NCI-H526 (cell line): Measurements from ENCODE around the gene MKI67.
"Not testable (repeated sequence)": the region's sequence is repeated elsewhere in the genome, so short reads cannot be mapped to it uniquely, and the experiment has no call there.

ENCODE experiments used
- DNase-seq, 2 experiments: peaks; one replicate each; lab custom pipeline; 2025; lab: John Stamatoyannopoulos, UW

Gene MKI67, protein sequence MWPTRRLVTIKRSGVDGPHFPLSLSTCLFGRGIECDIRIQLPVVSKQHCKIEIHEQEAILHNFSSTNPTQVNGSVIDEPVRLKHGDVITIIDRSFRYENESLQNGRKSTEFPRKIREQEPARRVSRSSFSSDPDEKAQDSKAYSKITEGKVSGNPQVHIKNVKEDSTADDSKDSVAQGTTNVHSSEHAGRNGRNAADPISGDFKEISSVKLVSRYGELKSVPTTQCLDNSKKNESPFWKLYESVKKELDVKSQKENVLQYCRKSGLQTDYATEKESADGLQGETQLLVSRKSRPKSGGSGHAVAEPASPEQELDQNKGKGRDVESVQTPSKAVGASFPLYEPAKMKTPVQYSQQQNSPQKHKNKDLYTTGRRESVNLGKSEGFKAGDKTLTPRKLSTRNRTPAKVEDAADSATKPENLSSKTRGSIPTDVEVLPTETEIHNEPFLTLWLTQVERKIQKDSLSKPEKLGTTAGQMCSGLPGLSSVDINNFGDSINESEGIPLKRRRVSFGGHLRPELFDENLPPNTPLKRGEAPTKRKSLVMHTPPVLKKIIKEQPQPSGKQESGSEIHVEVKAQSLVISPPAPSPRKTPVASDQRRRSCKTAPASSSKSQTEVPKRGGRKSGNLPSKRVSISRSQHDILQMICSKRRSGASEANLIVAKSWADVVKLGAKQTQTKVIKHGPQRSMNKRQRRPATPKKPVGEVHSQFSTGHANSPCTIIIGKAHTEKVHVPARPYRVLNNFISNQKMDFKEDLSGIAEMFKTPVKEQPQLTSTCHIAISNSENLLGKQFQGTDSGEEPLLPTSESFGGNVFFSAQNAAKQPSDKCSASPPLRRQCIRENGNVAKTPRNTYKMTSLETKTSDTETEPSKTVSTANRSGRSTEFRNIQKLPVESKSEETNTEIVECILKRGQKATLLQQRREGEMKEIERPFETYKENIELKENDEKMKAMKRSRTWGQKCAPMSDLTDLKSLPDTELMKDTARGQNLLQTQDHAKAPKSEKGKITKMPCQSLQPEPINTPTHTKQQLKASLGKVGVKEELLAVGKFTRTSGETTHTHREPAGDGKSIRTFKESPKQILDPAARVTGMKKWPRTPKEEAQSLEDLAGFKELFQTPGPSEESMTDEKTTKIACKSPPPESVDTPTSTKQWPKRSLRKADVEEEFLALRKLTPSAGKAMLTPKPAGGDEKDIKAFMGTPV (N-terminal part only)

DNA sequence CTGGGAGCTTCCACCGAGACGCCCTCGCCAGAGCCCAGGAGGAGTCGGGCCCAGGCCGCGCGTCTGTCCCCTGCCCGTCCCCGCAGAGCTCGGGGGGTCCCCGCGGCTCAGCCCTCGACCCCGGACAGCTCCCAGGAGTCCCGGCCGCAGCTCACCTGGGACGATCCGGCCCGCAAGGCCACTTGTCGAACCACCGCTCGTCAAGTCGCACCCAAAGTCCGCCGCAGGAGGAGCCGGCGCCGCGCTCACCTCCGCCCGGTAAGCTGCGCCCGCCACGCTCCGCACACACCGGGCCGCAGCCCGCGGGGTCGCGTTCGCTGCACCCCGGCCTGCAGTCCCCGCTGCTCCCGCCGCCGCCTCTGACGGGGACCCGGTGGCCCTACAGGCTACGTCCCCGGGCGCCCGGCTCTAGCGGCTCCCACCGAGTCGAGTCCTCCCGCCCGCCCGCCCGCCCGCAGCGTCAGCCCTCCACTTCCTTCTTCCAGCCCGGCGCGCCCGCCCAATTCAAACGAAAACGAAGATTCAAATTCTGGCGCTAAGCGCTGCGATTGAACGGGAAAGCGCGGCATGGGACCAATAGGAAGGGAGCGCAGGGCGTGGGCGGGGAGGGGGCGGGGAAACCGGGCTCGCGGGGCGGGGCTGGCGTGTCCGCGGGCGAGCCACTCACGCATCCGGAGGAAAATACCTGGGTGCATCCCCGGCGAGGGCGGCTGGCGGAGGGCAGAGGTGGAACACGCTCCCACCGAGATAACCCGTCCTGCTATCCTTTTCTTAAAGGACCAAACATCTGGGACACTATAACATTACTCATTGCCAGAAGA is at the start of gene MKI67:
MKI67 (minus strand) TSS at position 480 of the 821 bp plus-strand sequence. CDS start 756 bp downstream, outside the sequence.
- peak; percentile 84 to 93 for DNase-seq

DNA sequence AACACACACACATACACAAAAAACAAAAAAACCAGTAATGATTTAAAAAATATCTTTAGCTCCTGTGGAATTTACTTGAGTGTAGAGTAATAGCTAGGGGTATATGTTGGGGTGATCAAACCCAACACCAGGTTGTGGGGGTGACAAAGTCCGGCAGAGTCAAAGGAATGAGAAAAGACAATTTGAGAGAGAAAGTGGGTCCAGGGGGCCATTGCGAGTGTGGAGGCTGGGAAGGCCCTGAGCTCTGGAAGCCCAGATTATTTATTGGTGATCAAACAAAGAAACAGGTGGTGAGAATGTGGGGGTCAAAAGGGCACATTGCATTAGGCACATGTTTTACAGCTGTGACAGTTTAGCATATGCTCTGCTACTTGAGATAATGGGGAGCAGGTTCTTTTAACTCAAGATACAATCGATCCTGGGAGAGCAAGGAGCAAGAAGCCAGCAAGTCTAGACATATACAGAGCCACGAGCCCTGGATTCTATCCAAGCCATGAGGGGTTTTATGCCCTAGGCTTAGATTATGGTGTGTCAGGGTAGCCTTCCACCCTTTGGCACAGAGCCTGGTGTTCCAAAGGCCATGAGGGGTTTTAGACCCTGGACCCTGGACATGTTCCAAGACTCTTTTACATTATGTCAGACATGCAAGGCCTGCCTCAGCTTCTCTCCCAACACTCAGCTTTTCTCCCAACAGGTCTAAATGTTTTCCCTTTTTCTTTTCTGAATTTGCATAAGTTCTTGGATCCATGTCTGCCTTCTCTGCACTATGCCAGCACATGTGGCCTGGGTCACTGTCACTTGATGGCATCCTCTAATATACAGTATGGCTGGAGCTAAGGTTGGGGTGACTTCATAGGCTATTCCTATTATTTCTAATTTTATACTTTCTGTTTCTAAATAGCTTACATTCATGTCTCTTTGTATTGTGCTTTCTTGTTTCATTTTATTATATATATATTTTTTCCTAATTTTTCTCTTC is 48.6 kb upstream of the MKI67 start:
- DNase-seq: no peak

DNA sequence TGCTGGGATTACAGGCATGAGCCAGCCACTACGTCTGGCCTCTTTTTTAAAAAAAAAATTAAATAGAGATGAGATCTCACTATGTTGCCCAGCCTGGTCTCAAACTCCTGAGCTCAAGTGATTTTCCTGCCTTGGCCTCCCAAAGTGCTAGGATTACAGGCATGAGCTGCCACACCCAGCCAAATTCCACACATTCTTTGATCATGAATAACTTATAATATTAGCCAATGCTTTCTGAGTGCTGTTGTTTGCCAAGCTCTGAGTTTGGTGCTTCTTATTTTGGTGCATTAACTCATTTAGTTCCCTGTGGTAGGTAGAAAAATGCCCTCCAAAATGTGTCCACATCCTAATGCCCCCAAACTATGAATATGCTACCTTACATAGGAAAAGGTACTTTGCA is 47.2 kb upstream of the MKI67 start:
- DNase-seq: no peak

DNA sequence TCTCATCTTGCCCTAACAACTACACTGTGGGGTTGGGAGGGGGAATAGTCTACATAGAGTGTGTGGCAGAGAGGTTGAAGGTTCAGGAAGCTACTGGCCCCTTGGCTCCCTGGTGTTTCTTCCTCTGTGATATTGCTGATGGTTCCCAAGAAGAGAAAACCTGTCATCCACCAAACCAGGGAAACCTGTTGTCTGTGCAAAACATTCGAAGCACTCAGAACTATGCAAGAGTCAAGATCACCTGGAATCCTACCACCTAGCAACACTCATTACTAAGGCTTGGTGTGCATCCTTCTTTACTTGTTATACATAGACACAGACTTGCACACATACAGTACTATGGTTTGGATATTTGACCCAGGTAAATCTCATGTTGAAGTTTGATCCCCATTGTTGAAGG is 46.5 kb upstream of the MKI67 start:
- DNase-seq: no peak

DNA sequence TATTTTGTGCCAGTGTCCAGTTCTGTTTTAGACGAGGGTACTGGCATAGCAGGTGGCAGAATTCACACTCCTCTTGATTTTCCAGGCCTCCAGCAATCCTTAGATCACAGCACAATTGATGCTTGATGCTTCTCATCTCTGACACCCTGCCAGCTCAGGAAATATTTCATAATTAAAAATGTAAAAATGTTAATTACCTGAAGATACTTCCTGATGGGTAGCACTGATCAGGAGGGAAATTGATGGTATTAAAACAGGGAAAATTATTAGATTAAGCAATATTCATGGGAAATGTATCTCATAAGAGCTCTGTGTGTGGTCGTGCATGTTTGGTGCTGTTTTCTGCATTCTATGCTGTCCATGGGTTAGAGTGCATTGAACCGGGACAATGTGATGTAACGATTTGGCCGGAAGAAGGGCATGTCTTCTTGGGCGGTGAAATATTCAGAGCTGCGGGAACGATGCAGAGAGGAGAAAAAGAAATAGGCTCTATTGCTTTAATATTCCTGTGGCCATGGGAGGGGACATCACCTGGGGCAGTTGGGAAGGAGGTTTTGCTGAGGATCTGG is 43.7 kb upstream of the MKI67 start:
- no peak for DNase-seq

DNA sequence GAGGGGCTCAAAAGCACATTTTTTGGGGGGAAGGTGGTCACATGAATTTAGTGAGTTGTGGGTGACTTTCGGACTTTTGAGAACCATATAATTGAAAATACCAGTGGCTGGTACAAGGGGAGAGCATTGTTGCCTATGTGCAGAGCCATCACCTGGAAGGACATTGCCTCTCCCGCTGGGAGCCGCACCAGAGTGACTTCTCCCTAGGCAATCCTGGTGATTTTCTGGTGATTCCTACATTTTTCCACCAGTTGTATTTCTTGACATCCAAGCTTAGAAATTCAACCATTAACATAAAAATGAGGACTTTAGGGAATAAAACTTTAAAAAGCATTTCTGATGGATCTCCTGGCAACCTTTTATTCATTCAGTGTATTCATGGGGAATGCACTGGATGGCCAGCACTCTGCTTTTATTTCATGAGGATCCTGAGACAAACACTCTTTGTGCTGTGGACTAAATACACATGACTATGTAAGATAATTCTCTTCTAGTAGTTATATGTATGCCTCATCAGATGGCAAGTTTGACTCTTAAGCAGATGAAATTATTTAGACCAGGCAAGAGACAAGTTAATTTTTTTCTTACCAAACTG is 41.8 kb upstream of the MKI67 start:
- no peak for DNase-seq

DNA sequence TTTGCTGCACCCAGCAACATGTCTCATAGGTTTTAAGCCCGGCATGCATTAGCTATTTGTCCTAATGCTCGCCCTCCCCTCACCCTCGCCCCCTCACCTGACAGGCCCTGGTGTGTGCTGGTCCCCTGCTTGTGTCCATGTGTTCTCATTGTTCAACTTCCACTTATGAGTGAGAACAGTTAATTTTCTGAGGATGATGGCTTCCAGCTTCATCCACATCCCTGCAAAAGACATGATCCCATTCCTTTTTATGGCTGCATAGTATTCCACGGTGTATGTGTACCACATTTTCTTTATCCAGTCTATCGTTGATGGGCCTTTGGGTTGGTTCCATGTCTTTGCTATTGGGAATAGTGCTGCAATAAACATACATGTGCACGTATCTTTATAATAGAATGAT is 40.9 kb upstream of the MKI67 start:
- not testable (repeated sequence) for DNase-seq

DNA sequence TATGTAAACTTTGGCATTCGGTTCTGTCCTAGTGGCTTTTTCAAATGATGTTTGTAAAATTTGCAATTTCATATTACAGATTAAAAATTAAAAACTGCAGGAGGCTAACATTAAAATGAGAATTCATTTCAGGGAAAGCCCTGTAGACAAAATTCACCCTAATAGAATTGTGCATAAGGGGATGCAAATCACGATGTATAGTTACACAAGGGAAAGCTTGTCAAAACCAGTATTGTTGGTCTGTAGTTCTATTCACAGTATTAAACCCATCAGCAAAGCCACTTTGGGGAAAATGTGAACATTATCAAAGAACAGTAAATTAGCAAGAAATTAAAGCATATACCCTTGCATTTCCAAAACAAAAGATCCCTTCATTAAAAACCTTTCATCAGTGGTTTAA is 39.9 kb upstream of the MKI67 start:
- DNase-seq: peak in 1 of 2 experiments; percentile 2

DNA sequence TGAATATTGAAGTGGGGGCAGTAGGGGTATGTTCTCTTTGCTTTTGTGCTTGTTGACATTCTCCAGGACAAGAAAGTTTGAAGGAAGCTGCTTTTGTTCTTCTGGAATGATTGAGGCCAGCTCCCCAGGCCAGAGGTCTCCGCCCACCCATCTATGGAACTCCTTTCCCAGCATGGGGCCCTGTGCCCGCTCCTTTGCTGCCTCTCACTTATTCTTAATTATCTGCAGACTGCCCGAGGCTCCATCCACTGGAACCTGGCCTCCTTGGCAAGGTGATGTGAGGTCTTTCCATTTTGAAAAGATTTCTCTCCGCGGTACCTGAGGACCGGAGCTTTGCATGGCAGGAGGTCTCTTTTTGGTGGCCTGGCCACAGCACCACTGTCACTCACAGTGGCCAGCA is 39.3 kb upstream of the MKI67 start:
- DNase-seq: no peak

DNA sequence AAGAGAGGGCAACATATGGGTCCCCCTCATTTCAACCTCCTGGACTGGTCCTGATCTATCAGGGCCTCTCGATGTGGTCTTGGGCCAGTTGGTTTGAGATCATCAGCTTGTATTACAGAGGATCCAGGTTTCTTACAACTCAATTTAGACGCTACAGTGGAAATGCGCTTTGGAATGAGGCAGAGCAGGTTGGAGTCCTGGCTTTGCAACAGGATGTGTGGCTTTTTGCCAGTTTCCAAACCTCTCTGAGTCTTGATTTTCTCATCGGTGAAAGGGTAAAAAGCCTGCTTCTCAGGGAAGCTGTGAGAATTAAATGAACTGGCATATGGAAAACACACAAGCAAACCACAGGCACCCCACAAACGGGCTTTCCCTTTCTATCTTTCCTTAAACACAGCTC is 37.5 kb upstream of the MKI67 start:
- DNase-seq: no peak

DNA sequence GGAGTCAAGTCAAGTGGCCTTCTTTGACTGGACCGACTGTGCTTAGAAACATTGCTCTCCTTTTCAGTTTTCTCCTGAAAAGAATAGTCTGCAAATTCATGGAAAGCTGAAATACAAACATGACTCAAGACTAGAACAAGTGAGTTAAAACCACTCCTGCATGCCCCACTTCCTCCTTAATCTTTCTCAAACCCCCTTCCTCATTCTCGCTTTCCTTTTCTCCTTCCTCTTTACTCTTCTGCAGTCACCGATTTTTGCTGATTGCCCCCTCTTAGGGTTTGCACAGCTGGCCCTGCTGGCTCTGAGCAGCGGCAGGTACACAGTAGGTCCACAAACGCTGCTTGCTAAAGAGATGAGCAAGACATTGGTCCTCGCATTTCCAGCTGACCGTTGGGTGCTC is 34.8 kb upstream of the MKI67 start:
- DNase-seq: no peak

DNA sequence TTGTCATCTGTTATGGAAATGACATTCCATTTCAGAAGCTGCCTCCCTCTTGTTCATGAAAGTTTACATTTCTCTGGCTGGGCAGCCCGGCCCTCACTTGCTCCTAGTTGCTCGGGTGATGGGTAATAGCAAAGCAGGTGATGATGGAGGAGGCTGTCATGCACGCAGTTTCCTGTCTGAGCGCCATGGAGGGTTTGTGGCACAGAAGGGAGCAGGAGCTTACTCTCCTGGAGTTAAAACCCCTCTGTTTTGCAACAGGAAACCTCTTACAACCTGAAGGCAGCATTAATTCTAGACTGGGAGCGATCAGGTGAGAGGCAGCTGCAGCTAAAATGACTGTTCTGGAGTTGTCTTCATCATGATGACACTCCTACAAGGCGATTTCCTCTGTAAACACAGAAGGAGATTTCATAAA is 34.1 kb upstream of the MKI67 start:
- no peak for DNase-seq

DNA sequence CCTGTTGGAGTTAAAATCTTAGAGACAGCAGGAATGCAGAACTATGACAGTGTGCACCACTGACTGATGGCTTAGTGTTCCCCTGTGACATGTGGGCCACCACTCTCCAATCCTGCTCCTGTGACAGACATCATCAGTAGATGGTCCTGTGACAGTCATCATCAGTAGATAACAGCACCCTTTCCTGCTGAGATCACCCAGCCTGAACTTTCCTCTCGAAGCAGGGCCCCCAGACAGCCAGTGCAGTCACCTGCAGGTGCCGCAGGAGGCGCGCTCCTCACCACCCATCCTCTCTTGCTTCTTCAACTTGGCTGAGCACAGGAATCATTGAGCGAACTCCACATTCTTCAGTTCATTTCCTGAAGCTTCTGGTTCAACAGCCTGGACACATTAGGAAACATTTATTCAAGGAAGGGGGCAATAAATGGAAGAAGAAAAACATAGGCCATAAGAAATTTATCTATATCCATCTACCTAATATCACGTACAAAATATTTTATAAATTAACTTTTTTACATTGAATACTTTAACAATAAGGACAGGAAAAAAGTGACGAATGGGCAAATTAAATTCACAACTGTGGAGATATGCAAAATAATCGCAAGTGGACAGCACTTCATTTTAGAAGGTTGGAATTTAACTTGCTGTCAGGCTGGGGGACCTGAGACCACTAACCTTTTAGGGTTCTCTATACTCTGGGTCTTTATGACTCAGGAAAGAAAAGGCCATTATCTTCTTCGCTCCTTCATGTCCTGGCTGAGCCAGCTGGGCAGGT is 32.0 kb upstream of the MKI67 start:
- DNase-seq: no peak

DNA sequence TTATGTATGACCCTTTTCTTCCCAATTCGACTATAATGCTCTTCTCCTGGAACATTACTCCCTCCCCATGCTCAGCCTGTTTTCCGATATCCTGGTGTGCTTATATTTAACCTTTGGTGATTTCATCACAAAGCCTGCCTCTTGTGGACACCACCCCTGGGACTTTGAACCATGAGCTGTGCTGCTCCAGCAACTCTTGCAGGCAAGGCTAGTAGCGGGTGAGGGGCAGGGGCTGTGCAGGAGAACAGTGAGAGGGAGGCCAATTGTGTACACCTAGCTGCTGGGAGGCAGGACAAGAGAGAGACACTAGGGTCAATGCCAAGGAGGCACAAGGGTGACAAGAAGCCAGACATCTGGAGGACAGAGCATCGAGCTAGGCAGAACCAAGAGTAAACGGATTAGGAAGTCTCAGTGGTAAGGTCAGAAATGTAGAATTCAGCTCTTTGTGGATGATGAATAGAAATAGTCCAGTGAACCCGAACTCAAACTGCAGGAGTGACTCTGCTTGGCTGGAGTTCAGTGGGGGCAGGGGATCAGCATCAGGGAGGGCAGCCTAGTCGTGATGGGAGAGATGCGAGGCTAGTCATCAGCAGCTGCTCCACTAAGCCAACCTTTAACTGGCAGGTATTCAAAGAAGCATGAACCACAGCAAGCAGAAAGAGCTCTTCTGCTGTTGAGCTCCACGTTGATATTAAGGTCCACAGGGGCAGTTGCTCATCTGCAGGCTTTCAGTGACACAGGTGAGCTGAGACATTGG is 31.0 kb upstream of the MKI67 start:
- peak in 1 of 2 experiments; percentile 4 for DNase-seq

DNA sequence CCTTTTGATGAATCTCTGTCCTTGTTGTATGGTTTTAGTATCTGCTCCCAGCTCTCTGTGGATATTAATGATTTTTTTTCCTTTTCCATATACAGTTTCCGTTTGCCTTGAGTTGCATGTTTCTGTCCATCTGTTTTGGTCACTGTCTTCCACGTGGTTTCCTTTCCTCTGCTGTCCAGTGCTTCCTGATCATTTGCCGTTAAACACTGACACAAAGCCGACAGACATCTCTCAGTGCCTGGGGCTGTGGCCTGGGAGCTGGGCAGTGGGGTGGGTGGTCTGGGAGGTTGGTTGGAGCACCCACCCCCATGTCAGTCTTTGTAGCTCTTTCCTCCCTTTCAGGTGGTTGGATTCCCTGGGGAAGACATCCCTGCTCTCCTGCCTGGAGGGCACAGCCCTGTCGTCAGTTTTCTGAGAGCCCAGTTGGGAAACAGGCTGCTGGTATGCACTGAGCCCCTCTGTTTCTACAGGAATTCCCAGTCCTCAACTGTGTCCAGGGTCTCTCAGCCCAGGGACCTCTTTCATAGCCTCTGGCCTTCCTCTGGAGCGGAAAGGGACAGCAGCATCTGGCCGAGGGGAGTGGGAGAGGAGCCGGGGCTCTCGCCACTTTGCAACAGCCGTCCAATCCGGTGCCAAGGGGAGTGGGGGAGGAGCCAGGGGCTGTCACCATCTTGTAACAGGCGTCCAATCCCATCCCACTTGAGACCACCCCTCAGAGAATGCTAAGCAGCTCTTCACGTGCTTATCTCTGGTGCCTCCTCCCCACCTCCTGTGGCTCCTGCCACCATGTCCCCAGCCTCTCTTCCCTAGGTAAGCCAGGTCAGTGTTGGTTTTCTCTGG is 26.7 kb upstream of the MKI67 start:
- DNase-seq: no peak

DNA sequence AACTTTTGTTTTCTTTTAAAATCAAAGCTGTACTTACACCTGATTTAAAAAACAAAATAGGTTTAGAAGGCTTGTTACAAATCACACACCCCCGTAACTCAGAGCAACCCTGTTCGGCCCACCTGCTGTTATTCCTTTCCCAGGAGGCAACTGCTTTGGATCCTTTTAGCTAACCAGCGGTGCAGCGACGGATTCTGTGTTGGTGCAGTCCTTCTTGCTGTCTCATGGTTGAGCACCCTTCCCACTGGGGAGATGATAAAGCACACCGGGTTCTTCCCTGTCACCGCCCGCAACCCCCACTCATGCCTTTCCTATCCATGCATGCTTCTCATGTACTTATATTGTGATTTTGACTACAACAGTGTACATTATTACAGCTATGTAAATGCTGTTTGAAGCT is 24.8 kb upstream of the MKI67 start:
- no peak for DNase-seq

DNA sequence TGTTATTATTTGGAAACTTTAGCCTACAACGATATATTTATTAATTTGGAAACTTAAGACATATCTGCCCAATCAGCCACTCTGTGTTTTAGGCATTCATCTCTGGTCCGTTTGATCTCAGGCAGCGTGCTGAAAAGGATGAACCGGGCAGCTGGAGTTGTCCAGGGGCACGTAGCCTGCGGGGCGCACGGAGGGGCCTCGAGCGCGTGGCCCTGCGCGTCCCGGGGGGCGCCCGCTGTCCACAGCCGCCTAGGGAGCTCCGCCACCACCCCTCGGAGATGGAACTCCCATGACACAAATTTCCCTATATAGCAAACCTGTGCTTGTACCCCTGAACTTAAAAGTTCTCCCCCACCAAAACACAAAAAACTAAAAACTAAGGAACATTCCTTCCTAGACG is 24.3 kb upstream of the MKI67 start:
- DNase-seq: no peak
